K562 (cell line): ENCODE data around the gene TRMT1. TPM values are rescaled to one million over a fixed set of nuclear protein-coding genes. Genes with fewer than 3 reads are reported as not detected.

ENCODE experiments used
- CXXC5 ChIP-seq: fragments of 250-450 bp; sonication (Bioruptor Pico); IDR thresholded peaks from 2 replicates; pipeline ENCODE4 v1.8.0; 2022; ENCODE audit warnings: inconsistent platforms, mild to moderate bottlenecking, moderate library complexity
- DACH1 ChIP-seq: fragments of 450-650 bp; IDR thresholded peaks from 2 replicates; pipeline ENCODE4 v1.6.1; 2018; ENCODE audit not compliant: partially characterized antibody
- ETV5 ChIP-seq: sonication (generic); formaldehyde crosslinking; IDR thresholded peaks from 2 replicates; pipeline ENCODE4 v1.4.0; 2020; ENCODE audit warnings: low read depth, mild to moderate bottlenecking, missing genetic modification reagents
- FOXK2 ChIP-seq, 2 experiments: fragments of 450-650 bp; IDR thresholded peaks in 1 of 2; conservative IDR thresholded peaks in 1 of 2; 2 replicates each; pipeline ENCODE4 v1.6.1; 2016; ENCODE audit warnings: low read depth in 2 of 2, mild to moderate bottlenecking in 1 of 2
- HDAC2 ChIP-seq: fragments of 450-650 bp; IDR thresholded peaks from 2 replicates; pipeline ENCODE4 v1.6.1; 2016; ENCODE audit warnings: mild to moderate bottlenecking
- HMGN3 ChIP-seq: IDR thresholded peaks from 2 replicates; pipeline ENCODE4 v1.6.1; 2011; ENCODE audit warnings: borderline replicate concordance, low read depth, mild to moderate bottlenecking, mixed read lengths, low read length; ENCODE audit not compliant: insufficient read length; ENCODE audit errors: extremely low read depth
- MEF2A ChIP-seq: IDR thresholded peaks from 2 replicates; pipeline ENCODE4 v1.6.1; 2011; ENCODE audit warnings: low read depth, mild to moderate bottlenecking, low read length, moderate library complexity; ENCODE audit not compliant: control insufficient read depth
- MIER1 ChIP-seq: fragments of 450-650 bp; IDR thresholded peaks from 2 replicates; pipeline ENCODE4 v1.6.1; 2016; ENCODE audit warnings: antibody characterized with exemption, mild to moderate bottlenecking, low read depth
- NFIC ChIP-seq: fragments of 450-650 bp; IDR thresholded peaks from 2 replicates; pipeline ENCODE4 v1.6.1; 2017; ENCODE audit warnings: mild to moderate bottlenecking, inconsistent platforms
- PCBP2 ChIP-seq: fragments of 200-400 bp; formaldehyde crosslinking; IDR thresholded peaks from 2 replicates; pipeline ENCODE4 v1.6.1; 2018; ENCODE audit warnings: low read length, low read depth, mild to moderate bottlenecking, moderate library complexity; ENCODE audit not compliant: poor library complexity, severe bottlenecking
- TAF15 ChIP-seq: fragments of 200-400 bp; formaldehyde crosslinking; IDR thresholded peaks from 2 replicates; pipeline ENCODE4 v1.6.1; 2017; ENCODE audit warnings: mild to moderate bottlenecking, low read depth, low read length, moderate library complexity
- ZKSCAN8 ChIP-seq: fragments of 200-800 bp; sonication (Bioruptor generic); IDR thresholded peaks from 2 replicates; pipeline ENCODE4 v1.6.1; 2016; ENCODE audit warnings: missing genetic modification characterization, missing compliant biosample characterization
- ZNF197 ChIP-seq: fragments of 200-800 bp; sonication (Bioruptor generic); IDR thresholded peaks from 2 replicates; pipeline ENCODE4 v1.6.1; 2016; ENCODE audit warnings: low read depth, missing genetic modification characterization, missing compliant biosample characterization
- ZNF324 ChIP-seq: fragments of 250-450 bp; sonication (Bioruptor Pico); IDR thresholded peaks from 2 replicates; pipeline ENCODE4 v1.4.0; 2020; ENCODE audit warnings: mild to moderate bottlenecking
- ZNF347 ChIP-seq: fragments of 450-650 bp; formaldehyde crosslinking; IDR thresholded peaks from 2 replicates; pipeline ENCODE4 v1.4.0; 2020; ENCODE audit warnings: low read depth, mild to moderate bottlenecking, moderate library complexity
- ZNF696 ChIP-seq: fragments of 250-450 bp; sonication (Bioruptor Pico); conservative IDR thresholded peaks from 2 replicates; pipeline ENCODE4 v1.4.0; 2020; ENCODE audit warnings: mild to moderate bottlenecking, moderate library complexity
- polyA plus RNA-seq, 8 experiments: library from polyadenylated mRNA; depleted of rRNA in 4 of 8; stranded (reverse) in 5 of 8; unstranded in 3 of 8; fragments of >200 nt; fragmentation: Nextera tagmentation in 2 of 8; fragmentation: Illumina TruSeq in 1 of 8; extraction: Ambion mirVana in 2 of 8; extraction: Trizol in 1 of 8; gene quantifications; 2 replicates each; pipeline versions ENCODE4 v1.2.1 to v1.2.3, GENCODE V29; 2011 to 2014; ENCODE audit warnings: inconsistent platforms in 1 of 8, missing spikeins in 1 of 8
- total RNA-seq, 7 experiments: library from RNA; depleted of rRNA in 6 of 7; stranded (reverse); fragments of >200 nt in 6 of 7; fragmentation: Illumina TruSeq in 2 of 7; extraction: Trizol in 2 of 7; gene quantifications; 2 replicates each; pipeline versions ENCODE4 v1.2.1 to v1.2.3, GENCODE V29; 2011 to 2021; ENCODE audit warnings: low replicate concordance in 1 of 7
- TF ChIP-seq, protein P1 (sequence below): sonication (generic); formaldehyde crosslinking; IDR thresholded peaks from 2 replicates; pipeline ENCODE4 v1.8.1; 2023; ENCODE audit warnings: mild to moderate bottlenecking, missing genetic modification reagents
- TF ChIP-seq, protein P2 (sequence below): sonication (generic); formaldehyde crosslinking; IDR thresholded peaks from 2 replicates; pipeline ENCODE4 v1.9.0; 2022; ENCODE audit warnings: mild to moderate bottlenecking, missing genetic modification reagents
- TF ChIP-seq, protein P3 (sequence below): IDR thresholded peaks from 3 replicates; pipeline ENCODE4 v1.6.1; 2011; ENCODE audit warnings: borderline replicate concordance, mild to moderate bottlenecking; ENCODE audit not compliant: insufficient read length, insufficient read depth
- TF ChIP-seq, protein P4 (sequence below): fragments of 200-400 bp; formaldehyde crosslinking; IDR thresholded peaks from 2 replicates; pipeline ENCODE4 v1.6.1; 2017; ENCODE audit warnings: mild to moderate bottlenecking, low read depth, low read length, moderate library complexity
- TF ChIP-seq, protein P5 (sequence below): sonication (generic); formaldehyde crosslinking; IDR thresholded peaks from 2 replicates; pipeline ENCODE4 v1.8.0; 2022; ENCODE audit warnings: mild to moderate bottlenecking, missing genetic modification reagents

TRMT1 gene
- total and polyA plus RNA-seq, 9 of the 15 experiments (the other 6 are each of a cell fraction or from before 2014, with no cell fraction given), result 5.8 to 158 (median 54.3) TPM

DNA sequence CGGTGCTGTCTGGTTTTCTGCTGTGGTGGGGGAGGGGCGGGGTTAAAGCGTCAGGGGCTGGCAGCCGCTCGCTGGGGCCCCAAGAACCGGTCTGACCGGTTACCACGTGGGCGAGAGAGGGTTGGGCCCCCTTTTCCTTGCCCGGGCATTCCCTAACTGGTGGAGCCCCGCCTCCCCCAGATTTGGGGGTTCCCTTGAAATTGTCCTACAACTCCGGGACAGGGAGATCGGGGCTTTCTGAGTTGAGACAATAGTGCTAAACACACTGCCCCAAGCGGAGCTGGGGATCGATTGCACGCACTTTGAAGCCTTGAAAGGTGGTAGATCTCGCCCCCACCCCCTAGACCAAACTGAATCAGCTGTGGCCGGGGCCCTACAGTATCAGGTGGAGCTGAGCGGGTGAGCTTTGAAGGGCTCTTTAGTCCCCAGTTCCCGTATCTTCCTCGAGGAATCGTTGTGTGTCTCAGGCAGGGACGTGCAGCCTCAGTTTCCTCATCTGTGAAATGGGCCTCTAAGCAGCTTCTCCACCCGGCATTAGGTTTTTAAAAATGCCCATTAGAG, 38.5 kb upstream of the TRMT1 start (continued):
- TF ChIP-seq, protein P1, sequence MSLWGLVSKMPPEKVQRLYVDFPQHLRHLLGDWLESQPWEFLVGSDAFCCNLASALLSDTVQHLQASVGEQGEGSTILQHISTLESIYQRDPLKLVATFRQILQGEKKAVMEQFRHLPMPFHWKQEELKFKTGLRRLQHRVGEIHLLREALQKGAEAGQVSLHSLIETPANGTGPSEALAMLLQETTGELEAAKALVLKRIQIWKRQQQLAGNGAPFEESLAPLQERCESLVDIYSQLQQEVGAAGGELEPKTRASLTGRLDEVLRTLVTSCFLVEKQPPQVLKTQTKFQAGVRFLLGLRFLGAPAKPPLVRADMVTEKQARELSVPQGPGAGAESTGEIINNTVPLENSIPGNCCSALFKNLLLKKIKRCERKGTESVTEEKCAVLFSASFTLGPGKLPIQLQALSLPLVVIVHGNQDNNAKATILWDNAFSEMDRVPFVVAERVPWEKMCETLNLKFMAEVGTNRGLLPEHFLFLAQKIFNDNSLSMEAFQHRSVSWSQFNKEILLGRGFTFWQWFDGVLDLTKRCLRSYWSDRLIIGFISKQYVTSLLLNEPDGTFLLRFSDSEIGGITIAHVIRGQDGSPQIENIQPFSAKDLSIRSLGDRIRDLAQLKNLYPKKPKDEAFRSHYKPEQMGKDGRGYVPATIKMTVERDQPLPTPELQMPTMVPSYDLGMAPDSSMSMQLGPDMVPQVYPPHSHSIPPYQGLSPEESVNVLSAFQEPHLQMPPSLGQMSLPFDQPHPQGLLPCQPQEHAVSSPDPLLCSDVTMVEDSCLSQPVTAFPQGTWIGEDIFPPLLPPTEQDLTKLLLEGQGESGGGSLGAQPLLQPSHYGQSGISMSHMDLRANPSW (CRISPR knock-in tag), result 0 out of 2 replicates have a peak, but pooled peaks have one; percentile 89
- no peak for TF ChIP-seq ZKSCAN8 (CRISPR knock-in tag)
- peak; percentile 38; the same call in 1 of the 2 replicates for TF ChIP-seq TAF15
- no peak for TF ChIP-seq ZNF324 (CRISPR knock-in tag)
- no peak for TF ChIP-seq ZNF197 (CRISPR knock-in tag)
- TF ChIP-seq MEF2A, result no peak; the same call in 1 of the 2 replicates
- TF ChIP-seq ZNF696, result 0 out of 2 replicates have a peak, but pooled peaks have one; percentile 4
- peak; percentile 96 for TF ChIP-seq HDAC2
- no peak; the same call in 1 of the 2 replicates for TF ChIP-seq CXXC5
- TF ChIP-seq, protein P2, sequence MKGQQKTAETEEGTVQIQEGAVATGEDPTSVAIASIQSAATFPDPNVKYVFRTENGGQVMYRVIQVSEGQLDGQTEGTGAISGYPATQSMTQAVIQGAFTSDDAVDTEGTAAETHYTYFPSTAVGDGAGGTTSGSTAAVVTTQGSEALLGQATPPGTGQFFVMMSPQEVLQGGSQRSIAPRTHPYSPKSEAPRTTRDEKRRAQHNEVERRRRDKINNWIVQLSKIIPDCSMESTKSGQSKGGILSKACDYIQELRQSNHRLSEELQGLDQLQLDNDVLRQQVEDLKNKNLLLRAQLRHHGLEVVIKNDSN, result peak; percentile 60
- TF ChIP-seq, protein P3, sequence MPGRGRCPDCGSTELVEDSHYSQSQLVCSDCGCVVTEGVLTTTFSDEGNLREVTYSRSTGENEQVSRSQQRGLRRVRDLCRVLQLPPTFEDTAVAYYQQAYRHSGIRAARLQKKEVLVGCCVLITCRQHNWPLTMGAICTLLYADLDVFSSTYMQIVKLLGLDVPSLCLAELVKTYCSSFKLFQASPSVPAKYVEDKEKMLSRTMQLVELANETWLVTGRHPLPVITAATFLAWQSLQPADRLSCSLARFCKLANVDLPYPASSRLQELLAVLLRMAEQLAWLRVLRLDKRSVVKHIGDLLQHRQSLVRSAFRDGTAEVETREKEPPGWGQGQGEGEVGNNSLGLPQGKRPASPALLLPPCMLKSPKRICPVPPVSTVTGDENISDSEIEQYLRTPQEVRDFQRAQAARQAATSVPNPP, result no peak
- TF ChIP-seq PCBP2, result no peak
- TF ChIP-seq, protein P4, sequence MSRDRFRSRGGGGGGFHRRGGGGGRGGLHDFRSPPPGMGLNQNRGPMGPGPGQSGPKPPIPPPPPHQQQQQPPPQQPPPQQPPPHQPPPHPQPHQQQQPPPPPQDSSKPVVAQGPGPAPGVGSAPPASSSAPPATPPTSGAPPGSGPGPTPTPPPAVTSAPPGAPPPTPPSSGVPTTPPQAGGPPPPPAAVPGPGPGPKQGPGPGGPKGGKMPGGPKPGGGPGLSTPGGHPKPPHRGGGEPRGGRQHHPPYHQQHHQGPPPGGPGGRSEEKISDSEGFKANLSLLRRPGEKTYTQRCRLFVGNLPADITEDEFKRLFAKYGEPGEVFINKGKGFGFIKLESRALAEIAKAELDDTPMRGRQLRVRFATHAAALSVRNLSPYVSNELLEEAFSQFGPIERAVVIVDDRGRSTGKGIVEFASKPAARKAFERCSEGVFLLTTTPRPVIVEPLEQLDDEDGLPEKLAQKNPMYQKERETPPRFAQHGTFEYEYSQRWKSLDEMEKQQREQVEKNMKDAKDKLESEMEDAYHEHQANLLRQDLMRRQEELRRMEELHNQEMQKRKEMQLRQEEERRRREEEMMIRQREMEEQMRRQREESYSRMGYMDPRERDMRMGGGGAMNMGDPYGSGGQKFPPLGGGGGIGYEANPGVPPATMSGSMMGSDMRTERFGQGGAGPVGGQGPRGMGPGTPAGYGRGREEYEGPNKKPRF, result peak; percentile 89
- no peak; the same call in 1 of the 2 replicates for TF ChIP-seq ETV5 (CRISPR knock-in tag)
- TF ChIP-seq HMGN3, result peak; percentile 2
- no peak for TF ChIP-seq ZNF347 (CRISPR knock-in tag)
- TF ChIP-seq NFIC, result no peak
- peak; percentile 50 for TF ChIP-seq DACH1
- TF ChIP-seq FOXK2 (conservative IDR thresholded peaks at IDR 0.05 in 1 of 2, IDR thresholded peaks at IDR 0.05 in 1 of 2; ENCODE audit: low read depth in 2 of 2), result no peak
- no peak for TF ChIP-seq MIER1
- TF ChIP-seq, protein P5, sequence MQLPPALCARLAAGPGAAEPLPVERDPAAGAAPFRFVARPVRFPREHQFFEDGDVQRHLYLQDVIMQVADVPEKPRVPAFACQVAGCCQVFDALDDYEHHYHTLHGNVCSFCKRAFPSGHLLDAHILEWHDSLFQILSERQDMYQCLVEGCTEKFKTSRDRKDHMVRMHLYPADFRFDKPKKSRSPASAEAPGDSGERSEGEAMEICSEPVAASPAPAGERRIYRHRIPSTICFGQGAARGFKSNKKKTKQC, result no peak; the same call in 1 of the 2 replicates
